OCI-LY3 (cell line): ENCODE measurements around the gene CDH23.

Experiments used
- CTCF ChIP-seq: fragments of 200-600, 300-600 bp; sonication (generic); IDR thresholded peaks from 2 replicates; pipeline ENCODE4 v1.5.1; 2014; ENCODE audit warnings: antibody characterized with exemption, low read length, low read depth
- EZH2phosphoT487 ChIP-seq: fragments of 200-600 bp; shearing (Covaris generic); IDR thresholded peaks from 2 replicates; pipeline ENCODE4 v1.6.1; 2018; ENCODE audit warnings: antibody characterized with exemption, mixed run types, low read depth

GRCh38 chr10:71829171-71829570, 432.5 kb downstream of the CDH23 start:
- TF ChIP-seq CTCF (no peak), EZH2phosphoT487 (no peak)
